ENCODE measurements around the gene USP15. TPM values are rescaled to one million over a fixed set of nuclear protein-coding genes. Genes with fewer than 3 reads are reported as not detected.

USP15 gene
- total and polyA plus RNA-seq, 2 experiments from 2014 or later, result 39.9 to 51.0 TPM

DNA sequence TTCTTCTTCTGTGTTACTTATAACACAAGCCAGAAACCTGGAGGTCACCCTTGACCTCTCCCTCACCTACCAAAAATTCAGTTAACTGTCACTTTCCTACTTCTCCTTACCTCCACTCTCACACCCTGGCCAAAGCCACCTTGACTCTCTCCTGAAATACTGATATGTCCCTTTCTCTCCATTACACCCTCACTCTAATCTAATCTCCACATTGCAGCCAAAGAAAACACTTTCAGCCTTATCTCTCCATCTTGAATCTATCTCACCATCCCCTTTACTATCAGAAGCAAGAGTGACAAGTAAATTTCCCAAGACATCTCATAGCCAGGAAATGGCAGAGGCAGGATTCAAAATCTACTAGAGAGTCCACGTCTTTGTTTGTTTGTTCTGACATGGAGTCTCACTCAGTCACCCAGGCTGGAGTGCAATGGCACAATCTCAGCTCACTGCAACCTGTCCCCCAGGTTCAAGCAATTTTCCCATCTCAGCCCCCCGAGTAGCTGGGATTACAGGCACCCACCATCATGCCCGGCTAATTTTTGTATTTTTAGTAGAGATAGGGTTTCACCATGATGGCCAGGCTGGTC lies 28.0 kb upstream of the USP15 start:
- TF ChIP-seq CTCF (IDR thresholded peaks at IDR 0.05; ENCODE audit: low read depth, low read length), result no peak
- DNase-seq (ENCODE audit: low read depth in 1 of 2, low spot score in 1 of 2), result no peak

DNA sequence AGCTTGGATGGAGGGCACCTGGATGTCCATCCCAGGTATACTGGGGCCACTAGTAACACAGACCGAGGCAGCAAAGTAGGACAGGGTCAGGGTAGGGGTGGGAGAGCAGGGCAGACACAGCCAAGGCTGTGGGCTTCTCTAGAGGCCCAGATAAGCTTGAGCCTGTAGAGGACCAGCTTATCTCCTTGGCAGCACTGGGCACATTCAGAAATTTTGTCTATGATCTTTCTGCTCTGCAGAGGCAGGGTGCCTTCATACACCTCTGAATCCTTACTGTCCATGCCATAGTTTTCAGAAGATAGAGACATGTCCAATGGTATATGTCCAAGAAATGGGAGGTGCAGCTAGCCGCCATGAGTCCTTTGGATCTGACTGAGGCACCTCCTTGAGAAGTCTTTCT lies 26.4 kb upstream of the USP15 start:
- no peak for TF ChIP-seq CTCF (IDR thresholded peaks at IDR 0.05; ENCODE audit: low read depth, low read length)

More for the DNA sequence above, 28.0 kb upstream of the USP15 start:
- Histone ChIP-seq H3K4me1 (ENCODE audit: low read depth) (no peaks in the 10 kb centered on the region), H3K36me3 (no peaks in the 10 kb centered on the region), H3K9me3 (ENCODE audit: low read depth) (no peaks in the 10 kb centered on the region), H3K27me3 (no peaks in the 10 kb centered on the region), H3K27ac (no peak overlapping the region), H3K4me3 (no peak overlapping the region)

DNA sequence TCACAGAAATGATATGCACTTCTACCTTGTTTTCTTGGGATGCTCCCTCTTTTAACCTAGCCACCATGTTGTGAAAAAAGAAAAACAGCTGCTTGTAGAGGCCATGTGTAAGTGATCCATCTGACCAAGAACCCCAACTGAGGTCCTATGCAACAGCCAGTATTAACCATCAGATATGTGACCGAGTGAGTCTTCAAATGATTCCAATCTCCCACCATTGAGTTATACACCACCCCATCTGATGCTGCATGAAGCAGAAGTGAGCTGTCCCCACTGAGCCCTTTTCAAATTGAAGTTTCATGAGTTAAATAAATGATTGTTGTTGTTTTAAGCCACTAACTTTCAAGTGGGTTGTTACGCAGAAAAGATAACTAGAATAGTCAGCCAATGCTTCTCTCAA lies 20.6 kb upstream of the USP15 start:
- H3K4me1 ChIP-seq (ENCODE audit: low read depth), result no peaks in the 10 kb centered on the region
- H3K27ac ChIP-seq, result no peak overlapping the region
- H3K4me3 ChIP-seq, result no peak overlapping the region
- TF ChIP-seq CTCF (IDR thresholded peaks at IDR 0.05; ENCODE audit: low read depth, low read length), result no peak
- peaks cover 2% of the 10 kb centered on the region for H3K9me3 ChIP-seq (ENCODE audit: low read depth)
- DNase-seq (ENCODE audit: low read depth in 1 of 2, low spot score in 1 of 2), result no peak
- no peaks in the 10 kb centered on the region for H3K36me3 ChIP-seq
- no peaks in the 10 kb centered on the region for H3K27me3 ChIP-seq

More for the DNA sequence above, 26.4 kb upstream of the USP15 start:
- no peaks in the 10 kb centered on the region for H3K4me1 ChIP-seq (ENCODE audit: low read depth)
- no peak overlapping the region for H3K4me3 ChIP-seq
- no peaks in the 10 kb centered on the region for H3K9me3 ChIP-seq (ENCODE audit: low read depth)
- DNase-seq (ENCODE audit: low read depth in 1 of 2, low spot score in 1 of 2), result no peak
- H3K27ac ChIP-seq, result no peak overlapping the region
- no peaks in the 10 kb centered on the region for H3K27me3 ChIP-seq
- H3K36me3 ChIP-seq, result no peaks in the 10 kb centered on the region

- Histone ChIP-seq H3K27ac (no peak overlapping the region), H3K9me3 (ENCODE audit: low read depth) (peaks cover 2% of the 10 kb centered on the region), H3K4me1 (ENCODE audit: low read depth) (no peaks in the 10 kb centered on the region), H3K4me3 (no peak overlapping the region), H3K36me3 (no peaks in the 10 kb centered on the region), H3K27me3 (no peaks in the 10 kb centered on the region)
- DNase-seq (ENCODE audit: low read depth in 1 of 2, low spot score in 1 of 2), result no peak
- no peak for TF ChIP-seq CTCF (IDR thresholded peaks at IDR 0.05; ENCODE audit: low read depth, low read length)
Measured at GRCh38 chr12:62247281-62248045, 12.7 kb upstream of the USP15 start.

- Histone ChIP-seq H3K36me3 (no peaks in the 10 kb centered on the region), H3K4me1 (ENCODE audit: low read depth) (no peaks in the 10 kb centered on the region), H3K9me3 (ENCODE audit: low read depth) (no peaks in the 10 kb centered on the region), H3K4me3 (no peak overlapping the region), H3K27ac (no peak overlapping the region), H3K27me3 (no peaks in the 10 kb centered on the region)
- DNase-seq (ENCODE audit: low read depth in 1 of 2, low spot score in 1 of 2), result peak in 1 of 2 donors; percentile 93
- TF ChIP-seq CTCF (IDR thresholded peaks at IDR 0.05; ENCODE audit: low read depth, low read length), result no peak
Measured at GRCh38 chr12:62248873-62249272, 11.3 kb upstream of the USP15 start.
